ENCODE measurements around the gene MPG. TPM values are rescaled to one million over a fixed set of nuclear protein-coding genes. Genes with fewer than 3 reads are reported as not detected.

MPG gene
- total and polyA plus RNA-seq, 2 of the 8 experiments (the other 6 are each of a cell fraction or from before 2014, with no cell fraction given) = 37.6 to 83.7 TPM

Small RNA genes within 50 kb of the gene (small RNA-seq; reads per million reads assigned to genes)
- not detected for gene Z69720.2 (ENCODE audit: insufficient read depth)

Other genes starting within 250 kb of the MPG start
- 45.4 and 49.6 TPM in 2 replicates for gene POLR3K, start 24.6 kb upstream of the MPG start, total RNA-seq (2021; fragmentation: NEBNext Ultra II Directional; extraction: Animal tissue kit (Norgen Biotek cat#: 25700))
- 76.5 and 80.5 TPM in 2 replicates for gene POLR3K, start 24.6 kb upstream of the MPG start, polyA plus RNA-seq (2011; rRNA removed)
- 49.6 and 58.4 TPM in 2 replicates for gene SNRNP25, start 24.4 kb upstream of the MPG start, total RNA-seq (2021; fragmentation: NEBNext Ultra II Directional; extraction: Animal tissue kit (Norgen Biotek cat#: 25700))
- gene SNRNP25, start 24.4 kb upstream of the MPG start, polyA plus RNA-seq (2011; rRNA removed) = 45.2 and 53.0 TPM in 2 replicates
- 32.5 and 37.4 TPM in 2 replicates for gene RHBDF1, start 5.6 kb upstream of the MPG start, total RNA-seq (2021; fragmentation: NEBNext Ultra II Directional; extraction: Animal tissue kit (Norgen Biotek cat#: 25700))
- 51.6 and 76.9 TPM in 2 replicates for gene RHBDF1, start 5.6 kb upstream of the MPG start, polyA plus RNA-seq (2011; rRNA removed)
- 34.2 and 37.8 TPM in 2 replicates for gene NPRL3, start 60.4 kb downstream of the MPG start, total RNA-seq (2021; fragmentation: NEBNext Ultra II Directional; extraction: Animal tissue kit (Norgen Biotek cat#: 25700))
- 22.9 and 37.8 TPM in 2 replicates for gene NPRL3, start 60.4 kb downstream of the MPG start, polyA plus RNA-seq (2011; rRNA removed)
- not detected in 2 replicates for gene HBZ, start 74.4 kb downstream of the MPG start, total RNA-seq (2021; fragmentation: NEBNext Ultra II Directional; extraction: Animal tissue kit (Norgen Biotek cat#: 25700))
- 0.12 TPM in 1 of 2 replicates, not detected in the other for gene HBZ, start 74.4 kb downstream of the MPG start, polyA plus RNA-seq (2011; rRNA removed)
- not detected in 2 replicates for gene HBM, start 87.8 kb downstream of the MPG start, total RNA-seq (2021; fragmentation: NEBNext Ultra II Directional; extraction: Animal tissue kit (Norgen Biotek cat#: 25700))
- gene HBM, start 87.8 kb downstream of the MPG start, polyA plus RNA-seq (2011; rRNA removed) = 0.78 and 0.88 TPM in 2 replicates
- gene HBA2, start 94.7 kb downstream of the MPG start, total RNA-seq (2021; fragmentation: NEBNext Ultra II Directional; extraction: Animal tissue kit (Norgen Biotek cat#: 25700)) = 1.1 TPM in 1 of 2 replicates, not detected in the other
- gene HBA2, start 94.7 kb downstream of the MPG start, polyA plus RNA-seq (2011; rRNA removed) = 6.1 and 8.1 TPM in 2 replicates
- 1.1 and 2.3 TPM in 2 replicates for gene HBA1, start 98.5 kb downstream of the MPG start, total RNA-seq (2021; fragmentation: NEBNext Ultra II Directional; extraction: Animal tissue kit (Norgen Biotek cat#: 25700))
- gene HBA1, start 98.5 kb downstream of the MPG start, polyA plus RNA-seq (2011; rRNA removed) = 2.3 and 8.6 TPM in 2 replicates
- gene HBQ1, start 102.2 kb downstream of the MPG start, total RNA-seq (2021; fragmentation: NEBNext Ultra II Directional; extraction: Animal tissue kit (Norgen Biotek cat#: 25700)) = 1.4 and 2.9 TPM in 2 replicates
- 17.1 and 24.6 TPM in 2 replicates for gene HBQ1, start 102.2 kb downstream of the MPG start, polyA plus RNA-seq (2011; rRNA removed)
- 121 and 129 TPM in 2 replicates for gene LUC7L, start 151.2 kb downstream of the MPG start, total RNA-seq (2021; fragmentation: NEBNext Ultra II Directional; extraction: Animal tissue kit (Norgen Biotek cat#: 25700))
- gene LUC7L, start 151.2 kb downstream of the MPG start, polyA plus RNA-seq (2011; rRNA removed) = 49.7 and 75.8 TPM in 2 replicates
- 104 and 108 TPM in 2 replicates for gene FAM234A, start 156.6 kb downstream of the MPG start, total RNA-seq (2021; fragmentation: NEBNext Ultra II Directional; extraction: Animal tissue kit (Norgen Biotek cat#: 25700))
- gene FAM234A, start 156.6 kb downstream of the MPG start, polyA plus RNA-seq (2011; rRNA removed) = 80.6 and 131 TPM in 2 replicates
- gene RGS11, start 197.7 kb downstream of the MPG start, total RNA-seq (2021; fragmentation: NEBNext Ultra II Directional; extraction: Animal tissue kit (Norgen Biotek cat#: 25700)) = 0.84 and 1.1 TPM in 2 replicates
- gene RGS11, start 197.7 kb downstream of the MPG start, polyA plus RNA-seq (2011; rRNA removed) = 1.2 and 2.0 TPM in 2 replicates
- 1.2 and 2.8 TPM in 2 replicates for gene ARHGDIG, start 202.4 kb downstream of the MPG start, total RNA-seq (2021; fragmentation: NEBNext Ultra II Directional; extraction: Animal tissue kit (Norgen Biotek cat#: 25700))
- 2.9 and 4.5 TPM in 2 replicates for gene ARHGDIG, start 202.4 kb downstream of the MPG start, polyA plus RNA-seq (2011; rRNA removed)
- 0.34 and 1.3 TPM in 2 replicates for gene PDIA2, start 204.9 kb downstream of the MPG start, total RNA-seq (2021; fragmentation: NEBNext Ultra II Directional; extraction: Animal tissue kit (Norgen Biotek cat#: 25700))
- 0.50 and 1.1 TPM in 2 replicates for gene PDIA2, start 204.9 kb downstream of the MPG start, polyA plus RNA-seq (2011; rRNA removed)

Measured in H1 (cell line).